CD4-positive, alpha-beta T cell (primary cell): Measurements from ENCODE around the gene ZBTB8B. TPM values are rescaled to one million over a fixed set of nuclear protein-coding genes. Genes with fewer than 3 reads are reported as not detected.

Source experiments
- ATAC-seq: fragments of 200-7000 bp; cut with Tn5 transposase; one replicate; pipeline ENCODE4 v1.10.0; 2022; ENCODE audit warnings: mild to moderate bottlenecking; ENCODE audit not compliant: poor library complexity
- CTCF ChIA-PET: fragments of 350-600 bp; sonication (Branson Sonifier 250); formaldehyde crosslinking; loops from one replicate; lab custom pipeline; 2021; ENCODE audit warnings: antibody characterized with exemption, inconsistent platforms; lab: Charles Lee
- POLR2A ChIA-PET: fragments of 350-600 bp; sonication (Branson Sonifier 250); formaldehyde crosslinking; loops from one replicate; lab custom pipeline; 2021; ENCODE audit warnings: antibody characterized with exemption, inconsistent platforms; lab: Charles Lee
- DNase-seq, 14 experiments: peaks; one replicate each; pipeline ENCODE4 v3.0.0-alpha.2; 2013 to 2020; ENCODE audit warnings: mixed read lengths in 2 of 14
- H3K27ac ChIP-seq, 2 donors: one replicate each; pipeline versions ENCODE4 v1.5.1 to v1.7.0; 2013; ENCODE audit warnings: low read length in 2 of 2, low read depth in 1 of 2, mild to moderate bottlenecking in 1 of 2
- H3K27me3 ChIP-seq, 2 experiments: 1 replicate in 1 of 2; 2 replicates in 1 of 2; pipeline versions ENCODE4 v1.6.1 to v1.7.0; 2013; ENCODE audit warnings: low read length in 2 of 2, control low read depth in 1 of 2, mild to moderate bottlenecking in 1 of 2, moderate library complexity in 1 of 2; ENCODE audit not compliant: insufficient read depth in 2 of 2, control insufficient read depth in 1 of 2
- H3K36me3 ChIP-seq: one replicate; pipeline ENCODE4 v1.6.1; 2013; ENCODE audit warnings: low read length, control low read depth; ENCODE audit not compliant: insufficient read depth
- H3K4me1 ChIP-seq: one replicate; pipeline ENCODE4 v1.6.1; 2013; ENCODE audit warnings: low read length, control low read depth; ENCODE audit not compliant: insufficient read depth
- H3K4me3 ChIP-seq: one replicate; pipeline ENCODE4 v1.5.1; 2013; ENCODE audit warnings: mild to moderate bottlenecking, low read length, moderate library complexity
- H3K9me3 ChIP-seq, 2 experiments: 1 replicate in 1 of 2; 2 replicates in 1 of 2; pipeline versions ENCODE4 v1.6.1 to v1.7.0; 2013; ENCODE audit warnings: low read length in 2 of 2, mild to moderate bottlenecking in 2 of 2, control low read depth in 1 of 2, moderate library complexity in 1 of 2; ENCODE audit not compliant: control insufficient read depth in 1 of 2, insufficient read depth in 1 of 2
- H3K27ac Mint-ChIP-seq: one replicate; pipeline ENCODE4 v1.8.0; 2020; ENCODE audit warnings: mixed read lengths
- H3K27me3 Mint-ChIP-seq: one replicate; pipeline ENCODE4 v1.8.0; 2021; ENCODE audit warnings: mixed read lengths
- H3K36me3 Mint-ChIP-seq: one replicate; pipeline ENCODE4 v1.8.0; 2021; ENCODE audit warnings: low read depth, mixed read lengths
- H3K4me1 Mint-ChIP-seq: one replicate; pipeline ENCODE4 v1.8.0; 2021; ENCODE audit warnings: low read depth, mixed read lengths
- H3K4me3 Mint-ChIP-seq: one replicate; pipeline ENCODE4 v1.8.0; 2020; ENCODE audit warnings: mild to moderate bottlenecking, mixed read lengths
- H3K9me3 Mint-ChIP-seq: one replicate; pipeline ENCODE4 v1.8.0; 2020; ENCODE audit warnings: mixed read lengths
- intact Hi-C, 2 experiments: fragments of 100-400 bp; cut with DNase I in 1 of 2; cut with micrococcal nuclease in 1 of 2; formaldehyde crosslinking; loops; one replicate each; pipeline versions ENCODE4 v1.15.1 to v1.9.0; 2023 to 2025; cut with DNase I, micrococcal nuclease
- total RNA-seq, 174 experiments: library from RNA in 2 of 174; stranded (reverse) in 2 of 174; gene quantifications; one replicate each; pipeline ENCODE4 v1.2.3 and lab custom pipeline; 2021 to 2026
- TF ChIP-seq, protein P1 (sequence below): fragments of 200-600 bp; IDR thresholded peaks from one replicate; pipeline ENCODE4 v1.8.0; 2022; ENCODE audit warnings: antibody characterized with exemption, mild to moderate bottlenecking

Gene ZBTB8B
- total RNA-seq, 2 experiments from 2014 or later, result not detected

DNA sequence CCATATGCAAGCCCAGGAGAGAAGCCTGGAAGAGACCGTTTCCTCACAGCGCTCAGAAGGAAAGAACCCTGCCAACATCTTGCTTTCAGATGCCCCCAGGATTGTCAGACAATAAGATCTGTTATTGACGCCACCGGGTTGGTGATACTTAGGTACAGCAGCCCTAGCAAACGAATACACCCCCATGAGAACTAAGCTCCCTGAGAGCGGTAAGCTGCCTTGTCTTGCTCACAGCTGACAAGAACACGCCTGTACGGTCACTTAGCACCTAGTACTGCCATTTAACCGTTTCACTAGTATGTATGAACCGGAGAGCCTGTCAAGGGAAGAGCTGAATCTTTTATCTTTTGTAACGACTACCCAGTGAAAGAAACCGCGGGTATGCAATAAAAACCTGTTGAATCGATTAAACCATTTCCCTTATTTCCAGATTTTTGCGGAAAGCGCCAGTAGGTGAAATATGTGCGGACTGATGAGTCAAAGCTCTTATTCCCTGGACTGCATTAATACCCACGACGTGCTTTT is 619 bp upstream of the ZBTB8B start:
- no peaks in the 10 kb centered on the region for H3K36me3 ChIP-seq
- ChIA-PET POLR2A (no interaction called here), CTCF (no interaction called here)
- Mint-ChIP-seq H3K36me3 (no peaks in the 10 kb centered on the region), H3K4me3 (peak overlapping the region; percentile 68), H3K27ac (no peak overlapping the region), H3K27me3 (peaks cover 68% of the 10 kb centered on the region), H3K4me1 (peaks cover 15% of the 10 kb centered on the region), H3K9me3 (peaks cover 2% of the 10 kb centered on the region)
- H3K27me3 ChIP-seq, result peaks cover 41 to 62% of the 10 kb centered on the region in 2 experiments
- no peak overlapping the region for H3K27ac ChIP-seq
- peaks cover 0 to 10% of the 10 kb centered on the region in 2 experiments for H3K9me3 ChIP-seq
- peaks cover 17% of the 10 kb centered on the region for H3K4me1 ChIP-seq
- DNase-seq (no peak), ATAC-seq (no peak)
- TF ChIP-seq, protein P1, sequence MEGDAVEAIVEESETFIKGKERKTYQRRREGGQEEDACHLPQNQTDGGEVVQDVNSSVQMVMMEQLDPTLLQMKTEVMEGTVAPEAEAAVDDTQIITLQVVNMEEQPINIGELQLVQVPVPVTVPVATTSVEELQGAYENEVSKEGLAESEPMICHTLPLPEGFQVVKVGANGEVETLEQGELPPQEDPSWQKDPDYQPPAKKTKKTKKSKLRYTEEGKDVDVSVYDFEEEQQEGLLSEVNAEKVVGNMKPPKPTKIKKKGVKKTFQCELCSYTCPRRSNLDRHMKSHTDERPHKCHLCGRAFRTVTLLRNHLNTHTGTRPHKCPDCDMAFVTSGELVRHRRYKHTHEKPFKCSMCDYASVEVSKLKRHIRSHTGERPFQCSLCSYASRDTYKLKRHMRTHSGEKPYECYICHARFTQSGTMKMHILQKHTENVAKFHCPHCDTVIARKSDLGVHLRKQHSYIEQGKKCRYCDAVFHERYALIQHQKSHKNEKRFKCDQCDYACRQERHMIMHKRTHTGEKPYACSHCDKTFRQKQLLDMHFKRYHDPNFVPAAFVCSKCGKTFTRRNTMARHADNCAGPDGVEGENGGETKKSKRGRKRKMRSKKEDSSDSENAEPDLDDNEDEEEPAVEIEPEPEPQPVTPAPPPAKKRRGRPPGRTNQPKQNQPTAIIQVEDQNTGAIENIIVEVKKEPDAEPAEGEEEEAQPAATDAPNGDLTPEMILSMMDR, result no peak
- intact Hi-C loops, result no loop called here
- H3K4me3 ChIP-seq, result peak overlapping the region; percentile 27

DNA sequence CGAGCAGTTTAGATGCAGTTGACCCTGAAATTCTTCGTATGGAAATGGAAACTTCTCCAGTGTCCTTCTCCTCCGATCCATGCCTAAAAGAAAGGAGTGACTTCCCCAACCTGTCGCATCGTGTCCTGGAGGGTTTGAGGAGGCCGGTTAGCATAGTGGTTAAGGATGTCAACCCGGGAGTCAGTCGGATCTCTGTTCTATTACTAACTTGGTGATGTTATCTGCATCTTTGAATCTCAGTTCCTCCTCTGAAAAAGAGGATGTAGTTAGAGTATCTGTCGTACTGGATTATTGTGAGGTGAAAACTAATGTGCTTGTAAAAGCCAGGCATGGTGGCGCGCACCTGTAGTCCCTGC is 684 bp downstream of the ZBTB8B start:
- intact Hi-C loops, result no loop called here
- H3K4me3 Mint-ChIP-seq, result peak overlapping the region; percentile 78
- Histone ChIP-seq H3K27me3 (peaks cover 43 to 62% of the 10 kb centered on the region in 2 experiments), H3K4me3 (no peak overlapping the region), H3K4me1 (peaks cover 17% of the 10 kb centered on the region), H3K36me3 (no peaks in the 10 kb centered on the region), H3K9me3 (peaks cover 0 to 10% of the 10 kb centered on the region in 2 experiments), H3K27ac (no peak overlapping the region)
- H3K27ac Mint-ChIP-seq, result no peak overlapping the region
- H3K9me3 Mint-ChIP-seq, result no peaks in the 10 kb centered on the region
- POLR2A ChIA-PET, result no interaction called here
- TF ChIP-seq, protein P1, result no peak
- DNase-seq (no peak), ATAC-seq (no peak)
- peaks cover 15% of the 10 kb centered on the region for H3K4me1 Mint-ChIP-seq
- peaks cover 72% of the 10 kb centered on the region for H3K27me3 Mint-ChIP-seq
- CTCF ChIA-PET, result no interaction called here
- H3K36me3 Mint-ChIP-seq, result no peaks in the 10 kb centered on the region

DNA sequence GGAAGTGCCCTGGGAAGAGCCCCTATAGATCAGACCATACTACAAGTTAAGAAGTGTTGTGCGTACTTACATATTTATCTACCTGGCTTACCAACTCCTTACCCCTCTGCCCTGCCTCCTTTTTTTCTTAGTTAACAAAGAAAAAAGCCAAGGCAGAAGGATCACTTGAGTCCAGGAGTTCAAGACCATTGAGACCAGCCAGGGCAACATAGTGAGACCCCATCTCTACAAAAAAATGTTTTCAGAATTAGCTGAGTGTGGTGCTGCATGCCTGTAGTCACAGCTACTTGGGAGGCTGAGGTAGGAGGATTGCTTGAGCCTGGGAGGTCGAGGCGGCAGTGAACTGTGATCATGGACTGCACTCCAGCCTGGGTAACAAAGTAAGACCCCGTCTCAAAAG is 1.9 kb downstream of the ZBTB8B start:
- Mint-ChIP-seq H3K4me3 (no peak overlapping the region), H3K36me3 (no peaks in the 10 kb centered on the region), H3K4me1 (peaks cover 15% of the 10 kb centered on the region), H3K27ac (no peak overlapping the region), H3K27me3 (peaks cover 67% of the 10 kb centered on the region), H3K9me3 (no peaks in the 10 kb centered on the region)
- H3K4me1 ChIP-seq, result peaks cover 17% of the 10 kb centered on the region
- intact Hi-C loops, result no loop called here
- peaks cover 50 to 61% of the 10 kb centered on the region in 2 experiments for H3K27me3 ChIP-seq
- TF ChIP-seq, protein P1, result no peak
- ChIA-PET POLR2A (no interaction called here), CTCF (no interaction called here)
- H3K36me3 ChIP-seq, result no peaks in the 10 kb centered on the region
- H3K9me3 ChIP-seq, result peaks cover 0 to 10% of the 10 kb centered on the region in 2 experiments
- H3K27ac ChIP-seq, result no peak overlapping the region
- DNase-seq (no peak), ATAC-seq (no peak)
- no peak overlapping the region for H3K4me3 ChIP-seq
